ENCODE measurements around the gene ELP2.

ELP2 gene

DNA sequence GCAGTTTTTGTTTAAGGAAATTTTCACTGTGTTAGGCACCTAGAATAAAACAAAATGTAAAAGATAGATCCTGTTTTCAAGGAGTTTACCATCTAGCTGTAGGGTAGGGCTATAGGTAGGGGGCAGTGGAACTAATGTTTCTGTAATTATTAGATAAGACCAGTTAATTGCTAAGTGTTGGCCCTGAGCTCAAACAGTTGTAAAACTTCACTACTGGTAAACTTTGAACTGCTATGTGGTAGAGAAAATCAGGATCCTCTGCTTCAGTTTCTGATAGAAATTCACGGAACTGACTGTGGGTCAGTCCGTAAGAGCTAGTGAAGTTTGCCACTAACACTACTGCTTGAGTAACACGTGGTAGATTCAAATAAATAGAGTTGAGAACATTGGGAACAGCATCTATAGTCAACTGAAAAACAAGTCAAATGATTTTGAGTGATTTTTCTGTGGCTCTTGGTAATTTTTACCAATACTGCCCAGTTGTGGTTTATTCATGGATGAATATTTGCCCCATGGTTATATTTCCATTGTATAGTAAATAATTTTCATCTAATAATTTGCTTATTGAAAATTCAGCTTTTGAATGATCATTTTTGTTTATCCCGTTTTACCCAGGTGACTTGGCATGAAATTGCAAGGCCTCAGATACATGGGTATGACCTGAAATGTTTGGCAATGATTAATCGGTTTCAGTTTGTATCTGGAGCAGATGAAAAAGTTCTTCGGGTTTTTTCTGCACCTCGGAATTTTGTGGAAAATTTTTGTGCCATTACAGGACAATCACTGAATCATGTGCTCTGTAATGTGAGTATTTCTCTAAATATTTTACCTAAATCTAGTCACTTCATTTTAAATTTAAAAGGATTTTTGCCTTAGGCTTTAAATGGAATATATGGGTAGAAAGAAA lies 26.4 kb downstream of the ELP2 start:
- no peaks in the 10 kb centered on the region for H3K9me3 ChIP-seq
- TF ChIP-seq CTCF (IDR thresholded peaks at IDR 0.05; ENCODE audit: low read depth, low read length) = no peak
- no peak for DNase-seq
- no peaks in the 10 kb centered on the region for H3K4me1 ChIP-seq
- no peak overlapping the region for H3K4me3 ChIP-seq (ENCODE audit: low read depth, low read length)
- H3K27me3 ChIP-seq = no peaks in the 10 kb centered on the region
- H3K36me3 ChIP-seq = peaks cover 6% of the 10 kb centered on the region; the same call in 1 of the 2 replicates

GRCh38 chr18:36157441-36157840 lies 27.7 kb downstream of the ELP2 start:
- Histone ChIP-seq H3K36me3 (peaks cover 6% of the 10 kb centered on the region; the same call in 1 of the 2 replicates), H3K4me1 (no peaks in the 10 kb centered on the region), H3K27me3 (no peaks in the 10 kb centered on the region), H3K4me3 (ENCODE audit: low read depth, low read length) (no peak overlapping the region), H3K9me3 (no peaks in the 10 kb centered on the region)
- TF ChIP-seq CTCF (IDR thresholded peaks at IDR 0.05; ENCODE audit: low read depth, low read length) = no peak
- DNase-seq = no peak

DNA sequence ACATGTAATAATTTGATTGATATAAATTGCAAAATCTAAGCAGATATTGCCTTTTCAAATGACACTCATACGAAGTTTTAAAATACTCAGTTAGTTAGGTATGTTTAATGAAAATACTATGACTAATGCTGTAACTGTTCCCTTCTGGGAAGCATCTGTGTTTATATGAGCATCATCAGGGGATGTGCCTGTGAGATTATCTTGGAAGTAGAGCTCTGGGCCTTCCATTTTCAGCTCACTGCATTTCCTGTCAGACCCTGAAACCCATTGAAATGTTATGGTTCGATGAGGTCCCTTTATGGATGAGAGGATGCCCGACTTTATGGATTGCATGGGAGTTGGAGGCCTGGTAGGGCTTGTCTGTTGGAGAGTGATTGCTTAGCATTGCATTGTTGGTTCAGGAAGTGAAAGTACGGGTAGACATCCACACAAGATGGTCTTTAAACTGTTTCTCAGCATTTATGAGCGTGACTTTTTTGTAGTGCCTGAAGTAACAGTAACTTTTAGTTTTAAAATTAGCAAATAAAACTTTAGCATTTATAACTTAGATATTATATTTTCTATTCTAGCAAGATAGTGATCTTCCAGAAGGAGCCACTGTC lies 28.7 kb downstream of the ELP2 start:
- H3K36me3 ChIP-seq = peaks cover 6% of the 10 kb centered on the region; the same call in 1 of the 2 replicates
- H3K27me3 ChIP-seq = no peaks in the 10 kb centered on the region
- H3K4me3 ChIP-seq (ENCODE audit: low read depth, low read length) = no peak overlapping the region
- H3K9me3 ChIP-seq = no peaks in the 10 kb centered on the region
- no peaks in the 10 kb centered on the region for H3K4me1 ChIP-seq
- no peak for TF ChIP-seq CTCF (IDR thresholded peaks at IDR 0.05; ENCODE audit: low read depth, low read length)
- no peak for DNase-seq

- H3K4me1 ChIP-seq = no peaks in the 10 kb centered on the region
Observed at GRCh38 chr18:36160959-36161371, 31.3 kb downstream of the ELP2 start.

DNA sequence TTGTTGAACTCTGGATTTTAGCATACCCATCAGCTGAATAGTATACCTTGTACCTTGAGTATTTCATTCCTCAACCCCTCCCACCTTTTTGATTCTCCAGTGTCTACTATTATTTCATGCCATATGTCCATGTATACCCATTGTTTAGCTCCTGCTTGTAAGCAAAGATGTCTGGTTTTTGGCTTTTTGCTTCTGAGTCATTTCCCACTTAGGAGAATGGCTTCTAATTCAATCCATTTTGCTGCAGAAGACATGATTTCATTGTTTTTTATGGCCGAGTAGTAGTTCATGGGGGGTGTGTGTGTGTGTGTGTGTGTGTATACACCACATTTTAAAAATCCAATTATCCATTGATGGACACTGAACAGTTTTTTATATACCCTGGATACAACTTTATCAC lies 33.3 kb downstream of the ELP2 start:
- H3K36me3 ChIP-seq = peaks cover 5% of the 10 kb centered on the region
- DNase-seq = no peak
- no peak overlapping the region for H3K4me3 ChIP-seq (ENCODE audit: low read depth, low read length)
- H3K4me1 ChIP-seq = no peaks in the 10 kb centered on the region
- no peaks in the 10 kb centered on the region for H3K9me3 ChIP-seq
- no peak for TF ChIP-seq CTCF (IDR thresholded peaks at IDR 0.05; ENCODE audit: low read depth, low read length)
- no peaks in the 10 kb centered on the region for H3K27me3 ChIP-seq

More at GRCh38 chr18:36160959-36161371, 31.3 kb downstream of the ELP2 start:
- no peak for TF ChIP-seq CTCF (IDR thresholded peaks at IDR 0.05; ENCODE audit: low read depth, low read length)
- H3K9me3 ChIP-seq = no peaks in the 10 kb centered on the region
- DNase-seq = no peak
- peaks cover 4% of the 10 kb centered on the region; the same call in 1 of the 2 replicates for H3K36me3 ChIP-seq
- no peaks in the 10 kb centered on the region for H3K27me3 ChIP-seq
- no peak overlapping the region for H3K4me3 ChIP-seq (ENCODE audit: low read depth, low read length)

All from BE2C (cell line).